ENCODE data around the gene NOD1.

NOD1 gene

DNA sequence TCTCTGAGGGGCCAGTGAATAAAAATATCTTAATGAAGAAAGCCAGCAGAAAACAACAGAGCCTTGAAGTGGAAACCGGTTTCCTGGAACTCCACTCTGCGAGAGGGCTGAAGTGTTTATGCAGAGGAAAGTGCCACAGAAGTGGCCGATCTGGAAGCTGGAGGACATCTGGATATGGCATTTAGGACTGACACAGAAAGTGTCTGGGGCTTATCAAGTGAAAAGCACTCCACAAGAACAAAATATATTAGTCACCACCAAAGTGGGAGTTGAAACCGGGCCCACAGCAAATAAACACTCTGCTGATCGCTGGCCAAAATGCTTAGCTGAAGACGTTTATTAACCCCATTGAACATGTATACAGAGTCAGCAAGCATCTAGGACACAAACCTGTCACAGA is 7.8 kb downstream of the NOD1 start:
- H3K9ac ChIP-seq, result no peak overlapping the region
- no peak overlapping the region for H3K27ac ChIP-seq
- no peaks in the 10 kb centered on the region for H3K79me2 ChIP-seq (ENCODE audit: insufficient read depth, low read depth)

GRCh38 chr7:30470163-30470770 is 8.3 kb downstream of the NOD1 start:
- TF ChIP-seq, protein P1, sequence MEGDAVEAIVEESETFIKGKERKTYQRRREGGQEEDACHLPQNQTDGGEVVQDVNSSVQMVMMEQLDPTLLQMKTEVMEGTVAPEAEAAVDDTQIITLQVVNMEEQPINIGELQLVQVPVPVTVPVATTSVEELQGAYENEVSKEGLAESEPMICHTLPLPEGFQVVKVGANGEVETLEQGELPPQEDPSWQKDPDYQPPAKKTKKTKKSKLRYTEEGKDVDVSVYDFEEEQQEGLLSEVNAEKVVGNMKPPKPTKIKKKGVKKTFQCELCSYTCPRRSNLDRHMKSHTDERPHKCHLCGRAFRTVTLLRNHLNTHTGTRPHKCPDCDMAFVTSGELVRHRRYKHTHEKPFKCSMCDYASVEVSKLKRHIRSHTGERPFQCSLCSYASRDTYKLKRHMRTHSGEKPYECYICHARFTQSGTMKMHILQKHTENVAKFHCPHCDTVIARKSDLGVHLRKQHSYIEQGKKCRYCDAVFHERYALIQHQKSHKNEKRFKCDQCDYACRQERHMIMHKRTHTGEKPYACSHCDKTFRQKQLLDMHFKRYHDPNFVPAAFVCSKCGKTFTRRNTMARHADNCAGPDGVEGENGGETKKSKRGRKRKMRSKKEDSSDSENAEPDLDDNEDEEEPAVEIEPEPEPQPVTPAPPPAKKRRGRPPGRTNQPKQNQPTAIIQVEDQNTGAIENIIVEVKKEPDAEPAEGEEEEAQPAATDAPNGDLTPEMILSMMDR (conservative IDR thresholded peaks at IDR 0.05; ENCODE audit: low read depth, low read length), result no peak
- Histone ChIP-seq H3K27ac (no peak overlapping the region), H3K4me2 (no peak overlapping the region), H3K9ac (no peak overlapping the region), H2AFZ (ENCODE audit: low read depth) (no peak overlapping the region), H3K36me3 (ENCODE audit: insufficient read depth) (no peaks in the 10 kb centered on the region), H4K20me1 (ENCODE audit: insufficient read depth) (no peaks in the 10 kb centered on the region), H3K79me2 (ENCODE audit: insufficient read depth, low read depth) (no peaks in the 10 kb centered on the region), H3K27me3 (ENCODE audit: insufficient read depth, low read depth) (no peaks in the 10 kb centered on the region), H3K4me3 (IDR thresholded peaks at IDR 0.05; ENCODE audit: insufficient read depth, low read depth, low read length) (no peak overlapping the region), H3K4me1 (ENCODE audit: low read depth, poor library complexity, severe bottlenecking) (no peaks in the 10 kb centered on the region)

More for the DNA sequence above, 7.8 kb downstream of the NOD1 start:
- H3K36me3 ChIP-seq (ENCODE audit: insufficient read depth), result no peaks in the 10 kb centered on the region
- no peak overlapping the region for H3K4me3 ChIP-seq (IDR thresholded peaks at IDR 0.05; ENCODE audit: insufficient read depth, low read depth, low read length)
- H3K4me2 ChIP-seq, result no peak overlapping the region
- no peak overlapping the region for H2AFZ ChIP-seq (ENCODE audit: low read depth)
- TF ChIP-seq, protein P1 (conservative IDR thresholded peaks at IDR 0.05; ENCODE audit: low read depth, low read length), result no peak
- H3K27me3 ChIP-seq (ENCODE audit: insufficient read depth, low read depth), result no peaks in the 10 kb centered on the region
- no peaks in the 10 kb centered on the region for H4K20me1 ChIP-seq (ENCODE audit: insufficient read depth)
- H3K4me1 ChIP-seq (ENCODE audit: low read depth, poor library complexity, severe bottlenecking), result no peaks in the 10 kb centered on the region

GRCh38 chr7:30469303-30469702 is 9.3 kb downstream of the NOD1 start:
- Histone ChIP-seq H3K36me3 (ENCODE audit: insufficient read depth) (no peaks in the 10 kb centered on the region), H3K27me3 (ENCODE audit: insufficient read depth, low read depth) (no peaks in the 10 kb centered on the region), H4K20me1 (ENCODE audit: insufficient read depth) (no peaks in the 10 kb centered on the region), H3K4me1 (ENCODE audit: low read depth, poor library complexity, severe bottlenecking) (no peaks in the 10 kb centered on the region), H3K4me2 (no peak overlapping the region), H3K79me2 (ENCODE audit: insufficient read depth, low read depth) (no peaks in the 10 kb centered on the region), H2AFZ (ENCODE audit: low read depth) (no peak overlapping the region), H3K9ac (no peak overlapping the region), H3K27ac (no peak overlapping the region), H3K4me3 (IDR thresholded peaks at IDR 0.05; ENCODE audit: insufficient read depth, low read depth, low read length) (no peak overlapping the region)
- TF ChIP-seq, protein P1 (conservative IDR thresholded peaks at IDR 0.05; ENCODE audit: low read depth, low read length), result no peak

DNA sequence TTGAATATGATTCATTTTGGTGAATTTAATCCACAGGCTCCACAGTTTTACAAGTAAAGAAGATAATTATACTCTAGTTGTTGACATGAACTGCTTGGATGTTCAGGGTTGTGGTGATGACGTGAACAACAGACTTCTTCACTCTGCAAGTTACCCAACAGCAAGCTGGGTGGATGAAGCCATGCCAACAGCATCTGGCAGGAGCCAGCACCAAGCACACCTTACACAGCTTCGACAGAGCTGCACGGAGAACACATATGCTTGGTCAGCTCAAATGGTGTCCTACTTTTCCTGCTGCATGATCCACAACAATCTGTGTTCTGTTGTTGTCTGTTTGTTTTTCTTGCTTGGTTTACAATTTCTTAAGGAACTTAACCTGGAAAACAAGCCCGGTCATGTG is 9.8 kb downstream of the NOD1 start:
- Histone ChIP-seq H3K4me2 (no peak overlapping the region), H3K27me3 (ENCODE audit: insufficient read depth, low read depth) (no peaks in the 10 kb centered on the region), H3K4me1 (ENCODE audit: low read depth, poor library complexity, severe bottlenecking) (no peaks in the 10 kb centered on the region), H3K9ac (no peak overlapping the region), H3K36me3 (ENCODE audit: insufficient read depth) (no peaks in the 10 kb centered on the region), H2AFZ (ENCODE audit: low read depth) (no peak overlapping the region), H3K4me3 (IDR thresholded peaks at IDR 0.05; ENCODE audit: insufficient read depth, low read depth, low read length) (no peak overlapping the region), H3K27ac (no peak overlapping the region), H4K20me1 (ENCODE audit: insufficient read depth) (no peaks in the 10 kb centered on the region), H3K79me2 (ENCODE audit: insufficient read depth, low read depth) (no peaks in the 10 kb centered on the region)
- TF ChIP-seq, protein P1 (conservative IDR thresholded peaks at IDR 0.05; ENCODE audit: low read depth, low read length), result no peak
